Uterus (tissue), 4 donors: ENCODE results near the gene VEZF1. TPM values are rescaled to one million over a fixed set of nuclear protein-coding genes. Genes with fewer than 3 reads are reported as not detected.

Experiments used
- DNase-seq, 2 donors: peaks; one replicate each; pipeline ENCODE4 v3.0.0-alpha.2; 2019 to 2020
- H3K27ac ChIP-seq, 2 donors: fragments of 200-600 bp; sonication (generic); 1 replicate in 1 of 2; 2 replicates in 1 of 2; pipeline ENCODE4 v1.5.1; 2016 to 2018
- H3K27me3 ChIP-seq, 2 donors: fragments of 200-600 bp; sonication (generic); one replicate each; pipeline ENCODE4 v1.5.1; 2018 to 2019; ENCODE audit warnings: control low read depth in 1 of 2
- H3K36me3 ChIP-seq, 2 donors: fragments of 200-600 bp; sonication (generic); one replicate each; pipeline ENCODE4 v1.5.1; 2019; ENCODE audit warnings: control low read depth in 1 of 2
- H3K4me1 ChIP-seq, 2 donors: fragments of 200-600 bp; sonication (generic); one replicate each; pipeline ENCODE4 v1.5.1; 2018 to 2019; ENCODE audit warnings: control low read depth in 1 of 2
- H3K4me3 ChIP-seq, 2 donors: fragments of 200-600 bp; sonication (generic); 1 replicate in 1 of 2; 2 replicates in 1 of 2; pipeline ENCODE4 v1.5.1; 2018 to 2019; ENCODE audit warnings: mild to moderate bottlenecking in 1 of 2
- H3K9me3 ChIP-seq, 2 donors: fragments of 200-600 bp; sonication (generic); one replicate each; pipeline ENCODE4 v1.5.1; 2019; ENCODE audit warnings: control low read depth in 1 of 2
- POLR2A ChIP-seq, 2 donors: fragments of 450-650 bp; IDR thresholded peaks; one replicate each; pipeline ENCODE4 v1.6.1; 2016; ENCODE audit warnings: antibody characterized with exemption in 2 of 2, mild to moderate bottlenecking in 1 of 2, moderate library complexity in 1 of 2
- intact Hi-C: fragments of 100-400 bp; cut with DNase I; formaldehyde crosslinking; loops from one replicate; pipeline ENCODE4 v1.15.1; 2023; ENCODE audit warnings: low total_unique reads
- total RNA-seq, 4 donors: library from RNA; depleted of rRNA in 3 of 4; stranded (reverse); fragments of >200 nt in 3 of 4; gene quantifications; one replicate each; pipeline versions ENCODE4 v1.1.0 to v1.2.4, GENCODE V29; 2014 to 2023
- TF ChIP-seq, protein P1 (sequence below), 4 experiments: fragments of 200-600 bp in 2 of 4; fragments of 450-650 bp in 2 of 4; sonication (generic) in 2 of 4; IDR thresholded peaks; one replicate each; pipeline ENCODE4 v1.5.1; 2016 to 2019; ENCODE audit warnings: antibody characterized with exemption in 4 of 4, mild to moderate bottlenecking in 2 of 4, moderate library complexity in 1 of 4
- donor health status: DM: yes; HTN: yes; CAD: no.

VEZF1 gene
- total RNA-seq, 4 donors from 2014 or later = 58.8 to 133 (median 110) TPM

- no peak for DNase-seq
- intact Hi-C loops = no loop called here
- Histone ChIP-seq H3K36me3 (no peaks in the 10 kb centered on the region), H3K27me3 (no peaks in the 10 kb centered on the region), H3K4me1 (peaks cover 11 to 25% of the 10 kb centered on the region in 2 donors), H3K27ac (peak overlapping the region in 1 of 2 donors; percentile 17), H3K4me3 (no peak overlapping the region), H3K9me3 (no peaks in the 10 kb centered on the region)
- TF ChIP-seq POLR2A (IDR thresholded peaks at IDR 0.05) = no peak
- TF ChIP-seq, protein P1, sequence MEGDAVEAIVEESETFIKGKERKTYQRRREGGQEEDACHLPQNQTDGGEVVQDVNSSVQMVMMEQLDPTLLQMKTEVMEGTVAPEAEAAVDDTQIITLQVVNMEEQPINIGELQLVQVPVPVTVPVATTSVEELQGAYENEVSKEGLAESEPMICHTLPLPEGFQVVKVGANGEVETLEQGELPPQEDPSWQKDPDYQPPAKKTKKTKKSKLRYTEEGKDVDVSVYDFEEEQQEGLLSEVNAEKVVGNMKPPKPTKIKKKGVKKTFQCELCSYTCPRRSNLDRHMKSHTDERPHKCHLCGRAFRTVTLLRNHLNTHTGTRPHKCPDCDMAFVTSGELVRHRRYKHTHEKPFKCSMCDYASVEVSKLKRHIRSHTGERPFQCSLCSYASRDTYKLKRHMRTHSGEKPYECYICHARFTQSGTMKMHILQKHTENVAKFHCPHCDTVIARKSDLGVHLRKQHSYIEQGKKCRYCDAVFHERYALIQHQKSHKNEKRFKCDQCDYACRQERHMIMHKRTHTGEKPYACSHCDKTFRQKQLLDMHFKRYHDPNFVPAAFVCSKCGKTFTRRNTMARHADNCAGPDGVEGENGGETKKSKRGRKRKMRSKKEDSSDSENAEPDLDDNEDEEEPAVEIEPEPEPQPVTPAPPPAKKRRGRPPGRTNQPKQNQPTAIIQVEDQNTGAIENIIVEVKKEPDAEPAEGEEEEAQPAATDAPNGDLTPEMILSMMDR (IDR thresholded peaks at IDR 0.05) = no peak
Observed at GRCh38 chr17:57938061-57938502, 50.0 kb downstream of the VEZF1 start.

- Histone ChIP-seq H3K27me3 (no peaks in the 10 kb centered on the region), H3K27ac (peak overlapping the region; percentile 88 to 91), H3K36me3 (no peaks in the 10 kb centered on the region), H3K4me1 (peaks cover 11 to 25% of the 10 kb centered on the region in 2 donors), H3K9me3 (no peaks in the 10 kb centered on the region), H3K4me3 (no peak overlapping the region)
- intact Hi-C loops = no loop called here
- no peak for DNase-seq
- no peak for TF ChIP-seq POLR2A (IDR thresholded peaks at IDR 0.05)
- TF ChIP-seq, protein P1 (IDR thresholded peaks at IDR 0.05) = no peak
Observed at GRCh38 chr17:57937492-57937891, 50.6 kb downstream of the VEZF1 start.

- Histone ChIP-seq H3K27ac (peak overlapping the region; percentile 88 to 91), H3K36me3 (no peaks in the 10 kb centered on the region), H3K9me3 (no peaks in the 10 kb centered on the region), H3K27me3 (no peaks in the 10 kb centered on the region), H3K4me3 (peak overlapping the region in 1 of 2 donors; percentile 10), H3K4me1 (peaks cover 11 to 25% of the 10 kb centered on the region in 2 donors)
- DNase-seq = peak; percentile 72 to 83
- TF ChIP-seq, protein P1 (IDR thresholded peaks at IDR 0.05) = no peak
- TF ChIP-seq POLR2A (IDR thresholded peaks at IDR 0.05) = no peak
- intact Hi-C loops = no loop called here
Observed at GRCh38 chr17:57935833-57936807, 51.9 kb downstream of the VEZF1 start.

DNA sequence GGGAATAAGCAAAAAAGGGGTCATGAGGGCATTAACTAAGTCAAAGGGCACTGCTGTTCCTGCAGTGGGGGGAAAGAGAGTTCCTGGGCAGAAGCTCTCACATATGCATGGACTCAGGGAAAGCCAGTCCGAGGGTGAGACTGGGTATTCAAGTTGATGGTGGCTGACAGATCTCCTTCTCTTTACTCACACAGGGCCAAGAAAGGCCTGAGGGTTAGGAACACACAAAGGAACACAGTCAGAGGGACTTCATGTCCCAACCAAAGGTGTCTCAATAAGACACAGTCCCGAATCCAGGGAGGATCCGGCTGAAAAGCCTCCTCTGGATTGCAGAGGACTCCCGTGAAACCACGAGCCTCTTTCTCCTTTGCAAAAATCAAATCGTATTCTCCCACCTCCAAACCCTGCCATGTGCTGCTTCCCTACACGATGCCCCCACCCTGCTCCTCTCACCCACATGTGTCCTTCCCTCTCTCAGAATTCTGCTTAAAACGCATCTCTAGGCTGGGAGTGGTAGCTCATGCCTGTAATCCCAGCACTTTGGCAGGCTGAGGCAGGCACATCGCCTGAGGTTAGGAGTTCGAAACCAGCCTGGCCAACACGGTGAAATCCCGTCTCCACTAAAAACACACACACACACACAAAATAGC is 56.4 kb downstream of the VEZF1 start:
- intact Hi-C loops = no loop called here
- peak overlapping the region in 1 of 2 donors; percentile 43 for H3K27ac ChIP-seq
- no peak overlapping the region for H3K4me3 ChIP-seq
- H3K27me3 ChIP-seq = no peaks in the 10 kb centered on the region
- no peaks in the 10 kb centered on the region for H3K9me3 ChIP-seq
- DNase-seq = no peak
- H3K36me3 ChIP-seq = no peaks in the 10 kb centered on the region
- TF ChIP-seq POLR2A (IDR thresholded peaks at IDR 0.05) = no peak
- TF ChIP-seq, protein P1 (IDR thresholded peaks at IDR 0.05) = no peak
- peaks cover 11 to 28% of the 10 kb centered on the region in 2 donors for H3K4me1 ChIP-seq
